T-helper 22 cell (primary cell): ENCODE measurements around the gene ATP13A1.

Experiments
- DNase-seq: peaks from one replicate; pipeline ENCODE4 v3.0.0-alpha.2; 2020; ENCODE audit warnings: low read depth

Gene ATP13A1

GRCh38 chr19:19662871-19663255 lies 613 bp downstream of the ATP13A1 start:
- DNase-seq: no peak

- no peak for DNase-seq
These were observed 1.1 kb downstream of the ATP13A1 start for GRCh38 chr19:19662344-19662743.

DNA sequence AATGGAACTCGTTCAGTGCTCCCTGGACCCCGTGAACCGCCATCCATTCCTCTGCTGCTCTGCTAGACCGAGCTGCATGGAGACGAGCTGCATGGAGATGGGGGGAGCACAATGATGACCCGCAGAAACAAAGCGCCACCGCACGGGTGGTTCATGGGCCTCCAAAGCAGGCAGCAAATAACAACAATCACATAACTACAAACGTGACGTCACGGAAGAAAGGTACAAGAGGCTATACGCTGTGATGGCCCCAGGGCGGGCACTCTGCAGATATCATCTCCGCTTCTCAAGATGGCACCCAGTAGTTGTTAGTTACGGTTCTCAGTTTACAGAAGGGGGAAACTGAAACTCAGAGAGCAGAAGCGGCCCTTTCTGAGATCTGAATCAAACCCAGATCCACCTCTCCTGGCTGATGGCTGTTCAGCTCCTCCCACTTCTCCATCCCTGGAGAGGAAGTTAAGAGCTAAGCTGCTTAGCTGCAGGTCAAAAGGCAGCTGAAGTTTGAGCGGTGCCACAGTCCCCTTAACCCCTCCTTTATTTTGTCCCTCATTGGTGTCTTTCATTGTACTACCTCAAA lies 1.7 kb downstream of the ATP13A1 start:
- DNase-seq: peak; percentile 37

GRCh38 chr19:19661141-19661674 lies 2.3 kb downstream of the ATP13A1 start:
- DNase-seq: no peak

- no peak for DNase-seq
These were observed 3.7 kb downstream of the ATP13A1 start for GRCh38 chr19:19659646-19660245.

GRCh38 chr19:19657397-19657783 lies 6.1 kb downstream of the ATP13A1 start:
- no peak for DNase-seq

DNA sequence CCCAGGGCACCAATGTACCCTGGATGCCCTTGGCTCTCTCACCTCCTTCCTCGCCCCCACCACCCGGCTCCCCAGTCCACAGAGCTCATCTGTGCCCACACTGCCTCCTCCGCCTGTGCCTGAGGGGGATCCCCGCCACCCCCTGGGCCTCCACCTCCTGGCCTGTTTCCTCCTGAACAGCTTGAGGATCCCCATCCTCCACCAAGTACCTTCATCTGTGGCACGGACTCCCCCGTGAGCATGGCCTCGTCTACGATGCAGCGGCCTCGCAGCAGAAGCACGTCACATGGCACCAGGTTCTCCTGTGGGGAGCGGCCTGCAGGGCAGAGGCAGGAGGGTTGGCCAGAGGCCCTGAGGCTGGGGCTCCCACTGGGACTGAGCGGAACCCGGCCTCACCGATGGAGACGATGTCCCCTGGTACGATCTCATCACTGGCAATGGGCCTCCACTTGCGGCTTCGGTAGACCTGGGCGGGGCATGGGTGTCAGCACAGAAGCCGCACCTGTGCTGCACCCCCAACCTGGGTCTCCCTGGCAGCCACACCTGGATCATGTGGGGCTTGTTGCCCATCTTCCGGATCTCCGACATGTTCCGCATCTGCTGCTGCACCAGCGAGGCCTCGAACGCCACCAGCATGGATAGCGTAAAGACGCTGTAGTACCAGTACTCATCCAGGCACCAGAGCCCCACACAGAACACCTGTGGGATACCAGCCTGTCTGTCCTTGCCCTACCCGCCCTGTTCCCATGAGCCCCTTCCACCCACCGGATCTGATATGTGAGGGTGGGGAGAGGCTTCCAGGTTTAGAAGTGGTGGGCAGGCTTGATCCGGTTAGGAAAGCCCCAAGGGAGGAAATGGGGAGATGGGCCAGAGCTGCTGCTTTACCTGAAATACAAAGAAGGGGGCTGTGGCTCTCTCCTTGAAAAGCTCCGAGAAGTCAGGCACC lies 6.8 kb downstream of the ATP13A1 start:
- no peak for DNase-seq

DNA sequence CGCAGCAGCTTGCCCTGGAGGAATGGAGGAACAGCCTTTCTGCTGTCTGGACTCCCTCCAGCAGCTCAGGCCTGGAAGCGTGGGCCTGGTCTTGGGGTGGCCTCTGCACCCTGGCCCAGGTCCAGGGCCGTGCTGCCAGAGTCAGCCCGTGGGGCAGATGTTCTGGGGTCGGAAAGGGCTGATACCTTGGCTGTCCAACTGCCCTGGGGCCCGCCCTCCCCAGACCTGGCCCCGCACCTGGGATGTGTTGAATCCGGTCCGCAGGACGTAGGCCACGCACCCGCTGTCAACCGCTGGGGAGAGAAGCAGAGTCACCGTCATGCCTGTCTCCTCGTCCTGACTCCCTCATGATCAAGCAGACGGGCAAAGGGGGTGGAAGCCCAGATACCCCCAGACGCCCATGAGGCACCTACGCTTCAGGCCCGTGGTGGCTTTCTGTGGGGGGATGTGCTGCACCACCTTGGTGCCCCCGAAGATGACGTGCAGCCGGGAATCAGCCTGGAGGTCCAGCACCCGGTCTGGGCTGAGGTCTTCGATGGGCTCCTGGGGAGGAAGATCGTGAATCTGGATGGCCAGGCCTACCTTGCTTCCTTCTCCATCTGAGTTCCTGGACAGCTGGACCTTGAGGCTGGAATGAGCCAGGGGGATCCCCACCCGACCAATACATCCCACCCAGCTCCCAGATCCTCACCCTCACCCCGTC lies 7.7 kb downstream of the ATP13A1 start:
- DNase-seq: no peak

DNA sequence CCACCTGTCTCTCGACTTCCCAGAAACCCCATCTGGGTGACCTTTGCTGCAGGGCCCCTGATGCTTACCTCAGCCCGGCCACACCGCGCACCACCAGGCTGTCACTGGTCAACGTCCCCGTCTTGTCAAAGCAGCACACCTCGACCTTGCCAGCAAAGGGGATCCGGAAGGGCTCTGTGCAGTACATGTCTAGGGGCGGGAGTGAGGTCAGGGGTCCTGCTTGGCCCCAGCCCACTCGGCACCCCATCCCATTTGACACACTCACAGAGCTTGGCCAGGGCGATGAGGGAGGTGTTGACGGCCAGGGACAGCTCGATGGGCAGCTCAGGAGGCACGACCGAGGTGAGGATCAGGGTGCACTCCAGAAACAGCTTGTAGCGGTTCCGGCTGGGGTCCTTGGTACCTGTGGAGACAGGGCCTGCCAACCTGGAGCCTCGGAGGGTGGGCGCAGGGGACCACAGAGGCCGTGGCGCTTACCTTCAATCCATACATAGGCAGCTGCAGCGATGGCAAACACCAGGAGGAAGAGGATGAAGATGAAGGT lies 8.4 kb downstream of the ATP13A1 start:
- DNase-seq: no peak

GRCh38 chr19:19654441-19654840 lies 9.0 kb downstream of the ATP13A1 start:
- no peak for DNase-seq

DNA sequence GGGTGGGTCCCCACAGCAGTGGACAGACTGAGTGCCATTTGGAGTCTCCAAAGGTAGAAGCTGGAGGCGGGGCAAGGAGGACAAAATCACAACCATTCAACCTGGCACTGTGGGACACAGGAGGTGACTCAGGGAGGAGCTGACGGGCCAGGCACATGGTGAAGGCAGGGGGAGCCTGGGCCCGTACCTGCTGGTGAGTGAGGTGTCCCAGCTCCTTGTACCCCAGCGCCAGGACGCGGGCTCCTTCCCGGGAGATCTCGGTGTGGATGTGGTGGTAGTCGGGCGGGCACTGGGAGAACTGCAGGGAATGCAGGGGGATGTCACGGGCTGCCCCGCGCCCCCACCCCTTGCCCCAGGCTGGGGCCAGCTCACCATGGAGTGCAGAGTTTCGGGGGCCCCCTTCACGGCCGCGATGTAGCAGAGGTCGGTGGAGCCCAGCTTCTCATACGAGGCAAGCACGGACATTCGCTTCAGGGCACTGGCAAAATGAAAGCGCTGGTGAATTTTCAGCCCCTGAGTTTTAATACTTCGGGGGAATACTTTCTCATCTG lies 9.8 kb downstream of the ATP13A1 start:
- no peak for DNase-seq

GRCh38 chr19:19652482-19653295 lies 10.8 kb downstream of the ATP13A1 start:
- no peak for DNase-seq

GRCh38 chr19:19651076-19651475 lies 12.4 kb downstream of the ATP13A1 start:
- DNase-seq: no peak

DNA sequence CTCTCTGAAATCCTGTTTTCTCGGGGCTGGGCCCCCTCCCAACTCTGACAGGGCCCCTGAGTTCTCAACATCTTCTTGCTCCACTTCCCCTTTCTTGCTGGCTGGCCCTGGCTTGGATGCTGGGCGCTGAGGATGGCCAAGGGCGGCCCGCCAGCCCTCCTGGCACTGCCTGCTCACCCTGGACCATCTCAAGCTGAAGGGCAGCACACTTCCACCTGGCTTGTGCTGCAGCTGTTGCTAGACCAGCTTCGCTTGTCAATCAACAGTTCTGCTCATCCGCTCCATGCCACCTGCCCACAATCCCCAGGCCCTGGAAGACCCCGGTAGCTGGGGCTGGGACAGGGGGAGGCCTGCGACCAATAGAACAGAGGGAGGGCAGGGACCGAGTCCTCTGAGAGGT lies 13.1 kb downstream of the ATP13A1 start:
- DNase-seq: no peak

DNA sequence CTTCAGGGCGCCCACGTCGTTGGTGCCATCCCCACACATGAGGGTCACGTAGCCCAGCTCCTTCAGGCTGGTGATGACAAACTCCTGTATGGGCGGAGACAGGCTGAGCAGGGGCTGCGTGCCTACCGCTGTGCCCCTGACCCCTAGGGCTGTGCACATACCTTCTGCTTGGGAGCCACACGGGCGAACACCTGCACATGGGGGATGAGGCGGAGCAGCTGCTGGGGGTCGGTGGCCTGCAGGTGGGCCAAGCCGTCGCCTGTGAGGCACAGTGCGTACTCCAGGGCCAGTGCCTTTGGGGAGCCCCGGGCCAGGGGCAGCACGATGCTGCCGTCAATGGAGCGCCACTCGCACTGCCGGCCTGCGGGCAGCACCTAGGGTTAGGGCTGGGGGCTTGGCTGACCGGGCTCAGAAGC lies 13.9 kb downstream of the ATP13A1 start:
- DNase-seq: no peak

DNA sequence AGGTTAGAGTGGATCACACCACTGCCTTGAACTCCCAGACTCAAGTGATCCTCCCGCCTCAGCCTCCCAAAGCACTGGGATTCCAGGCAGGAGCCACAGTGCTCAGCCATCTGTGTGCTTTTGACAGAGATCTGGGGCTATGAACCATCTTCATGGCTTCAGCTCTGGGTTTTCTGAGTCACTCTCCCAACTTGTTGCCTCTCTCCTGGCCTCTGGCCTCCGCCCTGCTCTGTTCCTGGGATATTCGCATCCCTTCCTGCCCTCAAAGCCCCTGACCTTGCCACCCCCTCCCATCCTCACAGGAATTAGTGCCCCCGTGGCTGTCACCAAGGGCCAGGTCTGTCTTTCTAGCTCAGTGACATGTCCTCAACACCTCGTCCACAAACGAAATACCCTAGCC lies 14.3 kb downstream of the ATP13A1 start:
- DNase-seq: no peak

- DNase-seq: no peak
These were observed 16.2 kb downstream of the ATP13A1 start for GRCh38 chr19:19647037-19647835.

DNA sequence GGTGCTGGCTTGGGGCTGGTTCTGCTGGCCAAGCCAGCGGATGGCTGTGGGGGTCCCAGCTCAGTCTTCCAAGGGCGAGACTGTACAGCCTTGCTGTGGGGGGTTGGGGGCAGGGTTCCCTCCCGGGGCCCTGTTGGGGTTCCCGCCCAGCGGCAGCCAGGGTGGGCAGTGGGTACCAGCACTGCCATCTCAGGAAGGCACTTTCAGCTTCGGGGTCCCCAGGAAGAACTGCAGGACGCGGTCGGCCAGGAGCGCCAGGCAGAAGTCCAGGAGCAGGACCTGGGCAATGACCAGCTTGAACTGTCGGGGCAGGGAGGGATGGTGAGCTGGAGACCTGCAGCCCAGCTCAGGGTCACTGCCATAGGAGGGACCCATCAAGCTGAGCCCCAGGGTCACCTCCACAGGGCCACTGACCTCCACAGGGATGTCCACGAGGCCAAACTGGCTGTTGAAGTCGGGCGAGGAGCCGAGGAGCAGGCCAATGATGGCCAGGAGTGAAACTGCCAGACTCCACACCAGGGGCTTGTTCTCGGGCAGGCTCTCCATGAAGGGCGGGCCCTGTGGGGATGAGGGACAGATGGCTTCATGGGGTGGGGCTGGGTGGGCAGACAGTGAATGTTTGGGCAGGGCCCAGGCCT lies 18.1 kb downstream of the ATP13A1 start:
- no peak for DNase-seq

DNA sequence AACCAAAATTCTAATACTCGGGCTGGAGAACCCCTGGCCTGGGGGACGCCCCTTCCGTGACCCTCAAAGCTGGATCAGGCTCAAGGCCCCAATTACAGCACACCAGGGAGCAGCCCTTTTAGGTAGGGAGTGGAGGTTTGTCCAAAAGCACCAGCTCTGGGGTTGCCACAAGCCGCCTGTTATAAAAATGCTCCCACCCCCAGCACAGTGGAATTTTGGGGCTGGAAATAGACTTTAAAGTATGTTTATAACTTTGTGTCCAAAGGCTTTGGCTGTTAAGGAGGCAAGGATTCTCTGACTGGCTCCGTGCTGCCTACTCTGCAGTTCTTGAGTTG lies 19.5 kb downstream of the ATP13A1 start:
- no peak for DNase-seq
